Vagina (tissue), 2 donors: Measurements from ENCODE around the gene HMX3. TPM values are rescaled to one million over a fixed set of nuclear protein-coding genes. Genes with fewer than 3 reads are reported as not detected.

Experiments
- DNase-seq, 2 donors: peaks; one replicate each; pipeline ENCODE4 v3.0.0-alpha.2; 2017; ENCODE audit errors: extremely low spot score in 2 of 2
- H3K27ac ChIP-seq: fragments of 200-600 bp; sonication (generic); one replicate; pipeline ENCODE4 v1.5.1; 2019
- H3K27me3 ChIP-seq: fragments of 200-600 bp; sonication (generic); one replicate; pipeline ENCODE4 v1.5.1; 2019
- H3K36me3 ChIP-seq, 2 donors: fragments of 200-600 bp; sonication (generic); one replicate each; pipeline ENCODE4 v1.5.1; 2017 to 2019
- H3K4me1 ChIP-seq: fragments of 200-600 bp; sonication (generic); one replicate; pipeline ENCODE4 v1.5.1; 2019
- H3K4me3 ChIP-seq, 2 donors: fragments of 200-600 bp; sonication (generic); 1 replicate in 1 of 2; 2 replicates in 1 of 2; pipeline ENCODE4 v1.5.1; 2016 to 2019
- H3K9me3 ChIP-seq: fragments of 200-600 bp; sonication (generic); one replicate; pipeline ENCODE4 v1.5.1; 2019
- POLR2A ChIP-seq, 2 donors: fragments of 450-650 bp; IDR thresholded peaks; one replicate each; pipeline ENCODE4 v1.6.1; 2017; ENCODE audit warnings: antibody characterized with exemption in 2 of 2, mild to moderate bottlenecking in 2 of 2, moderate library complexity in 2 of 2
- POLR2AphosphoS5 ChIP-seq, 2 donors: sonication (generic); formaldehyde crosslinking; IDR thresholded peaks; one replicate each; pipeline ENCODE4 v1.9.0; 2017; ENCODE audit warnings: antibody characterized with exemption in 2 of 2, mild to moderate bottlenecking in 2 of 2, low read depth in 1 of 2; ENCODE audit not compliant: insufficient read depth in 1 of 2
- intact Hi-C: fragments of 100-400 bp; cut with DNase I; formaldehyde crosslinking; loops from one replicate; pipeline ENCODE4 v1.15.1; 2023
- total RNA-seq: library from RNA; depleted of rRNA; stranded (reverse); fragments of >200 nt; gene quantifications from one replicate; pipeline ENCODE4 v1.2.3, GENCODE V29; 2016
- TF ChIP-seq, protein P1 (sequence below), 3 experiments: fragments of 450-650 bp in 2 of 3; fragments of 200-600 bp in 1 of 3; sonication (generic) in 1 of 3; IDR thresholded peaks; one replicate each; pipeline ENCODE4 v1.5.1; 2017 to 2019; ENCODE audit warnings: antibody characterized with exemption in 3 of 3, mild to moderate bottlenecking in 2 of 3, moderate library complexity in 2 of 3

Gene HMX3
- total RNA-seq, 1 donor from 2014 or later: not detected

DNA sequence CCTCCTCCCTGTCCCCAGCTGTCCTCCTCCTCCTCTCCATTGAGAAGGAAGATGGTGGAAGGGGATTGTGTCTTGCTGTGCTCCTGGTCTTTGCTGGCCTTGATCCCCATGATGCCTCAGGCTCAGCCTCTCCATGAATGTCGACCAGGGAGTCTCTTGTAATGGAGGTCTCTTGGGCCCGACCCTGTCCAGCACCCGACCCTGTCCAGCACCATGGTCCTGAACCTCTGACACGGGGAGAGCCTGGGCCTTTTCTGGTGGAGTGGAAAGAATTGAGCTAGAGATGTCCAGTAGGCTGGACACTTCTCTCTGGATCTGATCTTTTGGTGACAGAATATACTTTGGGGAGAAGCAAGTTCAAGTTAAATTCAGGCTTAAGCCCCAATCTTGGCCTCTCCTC is 42.3 kb upstream of the HMX3 start:
- Histone ChIP-seq H3K27ac (no peak overlapping the region), H3K4me1 (no peaks in the 10 kb centered on the region), H3K36me3 (no peaks in the 10 kb centered on the region), H3K9me3 (no peaks in the 10 kb centered on the region), H3K27me3 (no peaks in the 10 kb centered on the region), H3K4me3 (no peak overlapping the region)
- intact Hi-C loops: no loop called here
- TF ChIP-seq, protein P1, sequence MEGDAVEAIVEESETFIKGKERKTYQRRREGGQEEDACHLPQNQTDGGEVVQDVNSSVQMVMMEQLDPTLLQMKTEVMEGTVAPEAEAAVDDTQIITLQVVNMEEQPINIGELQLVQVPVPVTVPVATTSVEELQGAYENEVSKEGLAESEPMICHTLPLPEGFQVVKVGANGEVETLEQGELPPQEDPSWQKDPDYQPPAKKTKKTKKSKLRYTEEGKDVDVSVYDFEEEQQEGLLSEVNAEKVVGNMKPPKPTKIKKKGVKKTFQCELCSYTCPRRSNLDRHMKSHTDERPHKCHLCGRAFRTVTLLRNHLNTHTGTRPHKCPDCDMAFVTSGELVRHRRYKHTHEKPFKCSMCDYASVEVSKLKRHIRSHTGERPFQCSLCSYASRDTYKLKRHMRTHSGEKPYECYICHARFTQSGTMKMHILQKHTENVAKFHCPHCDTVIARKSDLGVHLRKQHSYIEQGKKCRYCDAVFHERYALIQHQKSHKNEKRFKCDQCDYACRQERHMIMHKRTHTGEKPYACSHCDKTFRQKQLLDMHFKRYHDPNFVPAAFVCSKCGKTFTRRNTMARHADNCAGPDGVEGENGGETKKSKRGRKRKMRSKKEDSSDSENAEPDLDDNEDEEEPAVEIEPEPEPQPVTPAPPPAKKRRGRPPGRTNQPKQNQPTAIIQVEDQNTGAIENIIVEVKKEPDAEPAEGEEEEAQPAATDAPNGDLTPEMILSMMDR (IDR thresholded peaks at IDR 0.05): no peak
- TF ChIP-seq POLR2A (IDR thresholded peaks at IDR 0.05) (no peak), POLR2AphosphoS5 (IDR thresholded peaks at IDR 0.05; ENCODE audit: insufficient read depth in 1 of 2, low read depth in 1 of 2) (no peak)
- DNase-seq: no peak

DNA sequence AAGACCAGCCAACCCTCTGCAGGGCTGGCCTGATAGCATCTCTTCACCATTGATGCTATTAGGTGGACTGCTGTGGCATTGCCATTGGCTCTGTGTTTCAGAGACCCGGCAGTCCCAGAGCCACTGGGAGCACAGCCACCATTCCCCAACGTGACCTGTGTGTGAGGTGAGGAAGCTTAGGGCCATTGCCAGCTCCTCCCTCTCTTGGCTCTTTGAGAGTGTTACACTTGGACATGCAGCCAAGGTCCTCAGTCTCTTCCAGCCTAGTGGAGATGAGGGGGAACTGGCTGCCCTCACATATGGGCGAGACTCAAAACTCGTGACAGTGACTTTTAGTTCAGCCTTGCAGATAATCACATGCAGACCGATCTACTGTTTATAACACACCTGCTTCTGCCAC is 39.3 kb upstream of the HMX3 start:
- TF ChIP-seq POLR2AphosphoS5 (IDR thresholded peaks at IDR 0.05; ENCODE audit: insufficient read depth in 1 of 2, low read depth in 1 of 2) (no peak), POLR2A (IDR thresholded peaks at IDR 0.05) (no peak)
- TF ChIP-seq, protein P1 (IDR thresholded peaks at IDR 0.05): no peak
- intact Hi-C loops: no loop called here
- no peaks in the 10 kb centered on the region for H3K4me1 ChIP-seq
- no peak overlapping the region for H3K4me3 ChIP-seq
- no peak for DNase-seq
- no peaks in the 10 kb centered on the region for H3K27me3 ChIP-seq
- H3K36me3 ChIP-seq: no peaks in the 10 kb centered on the region
- H3K9me3 ChIP-seq: no peaks in the 10 kb centered on the region
- H3K27ac ChIP-seq: no peak overlapping the region

DNA sequence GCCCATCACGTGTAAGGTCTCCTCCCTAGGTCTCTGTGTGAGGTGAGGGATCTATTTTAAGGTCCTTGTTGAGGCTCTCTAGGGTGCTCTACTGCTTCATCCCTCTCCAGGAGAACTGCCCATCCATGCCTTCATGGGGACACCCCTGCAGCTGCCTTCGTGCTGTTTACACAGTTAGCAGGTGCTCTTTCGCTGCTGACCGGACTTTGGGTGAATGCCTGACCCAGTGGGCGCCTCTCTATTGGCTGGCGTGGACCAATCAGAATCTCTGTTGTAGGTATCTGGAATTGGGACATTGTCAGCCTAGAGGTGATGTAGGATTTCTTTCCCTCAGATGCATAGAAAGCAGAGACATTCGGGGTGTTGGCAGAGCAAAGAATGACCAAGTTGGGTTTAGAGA is 38.7 kb upstream of the HMX3 start:
- Histone ChIP-seq H3K4me3 (no peak overlapping the region), H3K9me3 (no peaks in the 10 kb centered on the region), H3K27ac (no peak overlapping the region), H3K27me3 (no peaks in the 10 kb centered on the region), H3K36me3 (no peaks in the 10 kb centered on the region), H3K4me1 (no peaks in the 10 kb centered on the region)
- intact Hi-C loops: no loop called here
- DNase-seq: no peak
- TF ChIP-seq, protein P1 (IDR thresholded peaks at IDR 0.05): no peak
- TF ChIP-seq POLR2A (IDR thresholded peaks at IDR 0.05): no peak
- no peak for TF ChIP-seq POLR2AphosphoS5 (IDR thresholded peaks at IDR 0.05; ENCODE audit: insufficient read depth in 1 of 2, low read depth in 1 of 2)

DNA sequence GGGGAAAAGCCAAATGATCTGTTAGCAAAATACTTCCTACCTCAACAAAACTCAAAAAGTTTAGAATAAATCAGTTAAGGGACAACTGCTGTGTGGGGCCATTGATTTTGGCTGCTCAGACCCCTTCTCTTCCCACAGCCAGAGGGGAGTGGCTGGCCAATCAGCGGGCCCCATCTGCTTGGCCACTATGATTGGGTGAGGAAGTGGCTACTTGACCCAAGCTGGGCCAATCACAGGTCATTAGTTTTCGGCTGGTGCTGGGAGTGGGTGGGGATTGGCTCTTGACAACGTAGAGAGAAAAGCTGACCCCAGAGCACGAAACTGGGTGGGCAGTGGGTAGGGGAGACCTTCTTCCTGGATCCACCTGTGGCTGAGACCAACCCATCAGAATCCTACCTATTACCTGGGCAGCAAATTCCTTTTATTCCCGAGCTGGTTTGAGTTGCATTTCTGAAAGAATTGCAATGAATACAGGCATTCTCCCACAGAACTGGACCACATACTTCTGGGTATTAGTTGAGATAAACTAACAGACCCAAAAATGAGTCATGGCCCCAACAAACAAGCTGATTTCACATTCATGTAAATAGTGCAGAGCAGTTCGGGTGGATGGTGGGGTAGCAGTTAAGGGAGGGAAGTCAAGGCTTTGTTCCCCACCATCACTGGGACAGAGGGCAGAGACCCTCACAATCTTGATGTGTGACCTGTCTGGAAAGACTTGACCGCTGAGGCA is 35.6 kb upstream of the HMX3 start:
- no peaks in the 10 kb centered on the region for H3K27me3 ChIP-seq
- H3K4me3 ChIP-seq: no peak overlapping the region
- intact Hi-C loops: no loop called here
- no peak overlapping the region for H3K27ac ChIP-seq
- no peaks in the 10 kb centered on the region for H3K36me3 ChIP-seq
- DNase-seq: no peak
- no peaks in the 10 kb centered on the region for H3K4me1 ChIP-seq
- H3K9me3 ChIP-seq: no peaks in the 10 kb centered on the region
- TF ChIP-seq POLR2A (IDR thresholded peaks at IDR 0.05) (no peak), POLR2AphosphoS5 (IDR thresholded peaks at IDR 0.05; ENCODE audit: insufficient read depth in 1 of 2, low read depth in 1 of 2) (no peak)
- TF ChIP-seq, protein P1 (IDR thresholded peaks at IDR 0.05): no peak

DNA sequence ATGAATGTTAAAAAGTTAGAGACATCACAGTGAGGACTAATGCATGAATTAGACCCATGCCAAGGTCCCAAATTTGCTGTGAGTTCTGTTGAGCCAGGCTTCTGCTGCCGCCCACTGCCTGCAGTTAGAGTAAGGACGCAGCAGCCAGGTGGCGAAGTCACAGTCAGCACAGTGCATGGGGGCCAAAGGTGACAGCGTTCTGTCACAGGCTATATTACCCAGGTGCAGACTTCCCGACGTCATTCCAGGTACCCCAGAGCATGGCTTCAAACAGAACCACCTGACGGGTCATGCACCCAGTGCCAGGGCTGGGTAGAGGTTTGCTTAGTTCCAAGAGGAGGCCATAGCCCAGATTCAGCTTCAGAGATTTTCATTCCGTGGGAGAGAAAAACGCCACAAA is 33.9 kb upstream of the HMX3 start:
- DNase-seq: no peak
- TF ChIP-seq, protein P1 (IDR thresholded peaks at IDR 0.05): no peak
- no peak overlapping the region for H3K27ac ChIP-seq
- H3K9me3 ChIP-seq: no peaks in the 10 kb centered on the region
- H3K27me3 ChIP-seq: no peaks in the 10 kb centered on the region
- H3K4me1 ChIP-seq: no peaks in the 10 kb centered on the region
- no peaks in the 10 kb centered on the region for H3K36me3 ChIP-seq
- intact Hi-C loops: no loop called here
- no peak overlapping the region for H3K4me3 ChIP-seq
